Subcutaneous adipose tissue (tissue), 4 donors: ENCODE measurements around the gene SPAG8. TPM values are rescaled to one million over a fixed set of nuclear protein-coding genes. Genes with fewer than 3 reads are reported as not detected.

Source experiments
- CTCF ChIP-seq: fragments of 450-650 bp; IDR thresholded peaks from one replicate; pipeline ENCODE4 v1.5.1; 2016; ENCODE audit warnings: low read depth, mild to moderate bottlenecking, control low read depth, antibody characterized with exemption, moderate library complexity
- total RNA-seq, 4 donors: library from RNA; depleted of rRNA; stranded (reverse); fragments of >200 nt; gene quantifications; one replicate each; pipeline ENCODE4 v1.1.0, GENCODE V29; 2016

Gene SPAG8
- total RNA-seq, 4 donors from 2014 or later: 0.33 to 1.8 (median 1.0) TPM

- no peak for TF ChIP-seq CTCF
Measured at GRCh38 chr9:35814841-35815543, 2.9 kb upstream of the SPAG8 start, which contains the start of gene HINT2. Gene HINT2 (minus strand): TSS chr9:35815042. CDS start chr9:35814979, 63 bp downstream.

GRCh38 chr9:35814106-35814840, 2.2 kb upstream of the SPAG8 start:
- no peak for TF ChIP-seq CTCF

GRCh38 chr9:35813434-35814105, 1.5 kb upstream of the SPAG8 start:
- no peak for TF ChIP-seq CTCF

GRCh38 chr9:35811381-35812024, 559 bp downstream of the SPAG8 start:
- TF ChIP-seq CTCF: no peak

- TF ChIP-seq CTCF: no peak
Measured at GRCh38 chr9:35810122-35810521, 1.9 kb downstream of the SPAG8 start.

GRCh38 chr9:35808433-35808832, 3.6 kb downstream of the SPAG8 start:
- TF ChIP-seq CTCF: no peak
